ENCODE results near the gene GADD45GIP1. TPM values are rescaled to one million over a fixed set of nuclear protein-coding genes. Genes with fewer than 3 reads are reported as not detected.
"Not testable (repeated sequence)": the region's sequence is repeated elsewhere in the genome, so short reads cannot be mapped to it uniquely, and the experiment has no call there.

The GADD45GIP1 gene
- total RNA-seq, 4 donors from 2014 or later: 3.3 to 76.8 (median 12.8) TPM

- H3K36me3 ChIP-seq: no peaks in the 10 kb centered on the region
- TF ChIP-seq POLR2A (IDR thresholded peaks at IDR 0.05) (no peak), CTCF (IDR thresholded peaks at IDR 0.05) (no peak)
- H3K9me3 ChIP-seq: no peaks in the 10 kb centered on the region
- H3K27ac ChIP-seq: peak overlapping the region in 1 of 2 donors; percentile 95
- intact Hi-C loops (cut with DNase I; ENCODE audit: low total_unique reads): no loop called here
- H3K4me1 ChIP-seq: no peaks in the 10 kb centered on the region
- DNase-seq: no peak
- no peaks in the 10 kb centered on the region for H3K27me3 ChIP-seq
- H3K4me3 ChIP-seq: peak overlapping the region; percentile 59 to 80
These were observed 1.0 kb downstream of the GADD45GIP1 start for GRCh38 chr19:12955996-12956395.

- H3K4me1 ChIP-seq; H3K27ac ChIP-seq; DNase-seq; intact Hi-C loops (cut with DNase I; ENCODE audit: low total_unique reads); H3K36me3 ChIP-seq; H3K4me3 ChIP-seq; H3K9me3 ChIP-seq; H3K27me3 ChIP-seq: not testable (repeated sequence)
These were observed 1.4 kb downstream of the GADD45GIP1 start for GRCh38 chr19:12955575-12955974.

GRCh38 chr19:12954612-12954962, 2.4 kb downstream of the GADD45GIP1 start:
- intact Hi-C loops (cut with DNase I; ENCODE audit: low total_unique reads): no loop called here
- Histone ChIP-seq H3K27me3 (no peaks in the 10 kb centered on the region), H3K36me3 (no peaks in the 10 kb centered on the region), H3K4me1 (no peaks in the 10 kb centered on the region), H3K27ac (no peak overlapping the region), H3K9me3 (no peaks in the 10 kb centered on the region), H3K4me3 (no peak overlapping the region)
- DNase-seq: no peak
- TF ChIP-seq POLR2A (IDR thresholded peaks at IDR 0.05): no peak
- no peak for TF ChIP-seq CTCF (IDR thresholded peaks at IDR 0.05)

- Histone ChIP-seq H3K4me1 (no peaks in the 10 kb centered on the region), H3K4me3 (no peak overlapping the region), H3K9me3 (no peaks in the 10 kb centered on the region), H3K36me3 (no peaks in the 10 kb centered on the region), H3K27ac (no peak overlapping the region), H3K27me3 (no peaks in the 10 kb centered on the region)
- DNase-seq: no peak
- intact Hi-C loops (cut with DNase I; ENCODE audit: low total_unique reads): no loop called here
- TF ChIP-seq POLR2A (IDR thresholded peaks at IDR 0.05): no peak
These were observed 3.0 kb downstream of the GADD45GIP1 start for GRCh38 chr19:12953799-12954611.

GRCh38 chr19:12953138-12953798, 3.8 kb downstream of the GADD45GIP1 start:
- peak overlapping the region in 1 of 2 donors; percentile 21 for H3K27ac ChIP-seq
- no peak for TF ChIP-seq CTCF (IDR thresholded peaks at IDR 0.05)
- no peak for TF ChIP-seq POLR2A (IDR thresholded peaks at IDR 0.05)
- no peaks in the 10 kb centered on the region for H3K9me3 ChIP-seq
- no peak overlapping the region for H3K4me3 ChIP-seq
- no peaks in the 10 kb centered on the region for H3K4me1 ChIP-seq
- DNase-seq: no peak
- H3K36me3 ChIP-seq: no peaks in the 10 kb centered on the region
- H3K27me3 ChIP-seq: no peaks in the 10 kb centered on the region
- intact Hi-C loops (cut with DNase I; ENCODE audit: low total_unique reads): no loop called here

GRCh38 chr19:12952488-12953137, 4.4 kb downstream of the GADD45GIP1 start:
- no peak overlapping the region for H3K4me3 ChIP-seq
- intact Hi-C loops (cut with DNase I; ENCODE audit: low total_unique reads): no loop called here
- no peaks in the 10 kb centered on the region for H3K27me3 ChIP-seq
- H3K9me3 ChIP-seq: no peaks in the 10 kb centered on the region
- H3K27ac ChIP-seq: peak overlapping the region in 1 of 2 donors; percentile 21
- DNase-seq: no peak
- TF ChIP-seq CTCF (IDR thresholded peaks at IDR 0.05): no peak
- TF ChIP-seq POLR2A (IDR thresholded peaks at IDR 0.05): no peak
- H3K4me1 ChIP-seq: no peaks in the 10 kb centered on the region
- H3K36me3 ChIP-seq: no peaks in the 10 kb centered on the region

GRCh38 chr19:12952050-12952449, 5.0 kb downstream of the GADD45GIP1 start:
- intact Hi-C loops (cut with DNase I; ENCODE audit: low total_unique reads); H3K4me1 ChIP-seq: not testable (repeated sequence)

More at GRCh38 chr19:12952050-12952449, 5.0 kb downstream of the GADD45GIP1 start:
- not testable (repeated sequence) for H3K27me3 ChIP-seq, H3K36me3 ChIP-seq, DNase-seq, H3K9me3 ChIP-seq, H3K4me3 ChIP-seq, H3K27ac ChIP-seq

Measured in uterus (tissue), 4 donors.